GM12891 (cell line): ENCODE data around the gene KCNH1.

ENCODE experiments used
- POLR2A ChIP-seq: IDR thresholded peaks from 2 replicates; pipeline ENCODE4 v1.6.1; 2011; ENCODE audit warnings: low read depth, low read length, control low read depth
- POLR2AphosphoS5 ChIP-seq: IDR thresholded peaks from 2 replicates; pipeline ENCODE4 v1.6.1; 2011; ENCODE audit warnings: low read depth, low read length, control low read depth
- POU2F2 ChIP-seq: IDR thresholded peaks from 2 replicates; pipeline ENCODE4 v1.6.1; 2011; ENCODE audit warnings: low read depth, mild to moderate bottlenecking, control low read depth, low read length, moderate library complexity
- TAF1 ChIP-seq: IDR thresholded peaks from 2 replicates; pipeline ENCODE4 v1.6.1; 2011; ENCODE audit warnings: low read depth, low read length, control low read depth

GRCh38 chr1:210801501-210801900, 332.4 kb downstream of the KCNH1 start:
- TF ChIP-seq POLR2AphosphoS5, result no peak
- TF ChIP-seq POLR2A, result no peak
- TF ChIP-seq POU2F2, result no peak
- no peak for TF ChIP-seq TAF1
